C4-2B (cell line): Measurements from ENCODE around the gene HLA-DOA.

ENCODE experiments used
- H3K27ac ChIP-seq: fragments of 450-650 bp; 2 replicates; pipeline ENCODE4 v1.5.1; 2017
- CTCF ChIP-seq: fragments of 450-650 bp; conservative IDR thresholded peaks from 2 replicates; pipeline ENCODE4 v1.5.1; 2017; ENCODE audit warnings: mild to moderate bottlenecking
- ZFX ChIP-seq: fragments of 450-650 bp; IDR thresholded peaks from 2 replicates; pipeline ENCODE4 v1.6.1; 2017

The HLA-DOA gene

GRCh38 chr6:32967151-32968091 lies 42.0 kb downstream of the HLA-DOA start:
- TF ChIP-seq ZFX = no peak
- peak; percentile 81 for TF ChIP-seq CTCF
- peak overlapping the region; percentile 99 for H3K27ac ChIP-seq

- peak overlapping the region; percentile 44 for H3K27ac ChIP-seq
Measured at GRCh38 chr6:32964776-32965175, 44.6 kb downstream of the HLA-DOA start.

DNA sequence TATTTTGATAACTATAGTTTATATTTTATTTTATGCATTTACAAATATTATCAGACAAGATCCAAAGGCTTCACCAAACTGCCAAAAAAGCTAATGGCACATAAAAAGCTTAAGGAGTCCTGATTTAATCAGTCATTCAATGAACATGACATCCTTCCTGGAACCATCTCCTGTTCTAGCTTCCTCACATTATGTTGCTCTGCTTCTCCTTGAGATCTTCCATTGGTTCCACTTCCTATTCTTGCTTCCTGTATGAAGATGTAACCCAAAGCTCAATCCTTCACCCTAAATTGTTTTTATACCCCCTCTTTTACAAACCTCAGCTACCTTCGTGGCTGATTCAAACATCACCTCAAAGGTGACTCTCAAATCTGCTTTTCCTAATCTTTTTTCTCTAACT lies 45.5 kb downstream of the HLA-DOA start:
- H3K27ac ChIP-seq = no peak overlapping the region
- TF ChIP-seq CTCF = no peak
- TF ChIP-seq ZFX = no peak

More at GRCh38 chr6:32964776-32965175, 44.6 kb downstream of the HLA-DOA start:
- TF ChIP-seq ZFX (no peak), CTCF (no peak)

DNA sequence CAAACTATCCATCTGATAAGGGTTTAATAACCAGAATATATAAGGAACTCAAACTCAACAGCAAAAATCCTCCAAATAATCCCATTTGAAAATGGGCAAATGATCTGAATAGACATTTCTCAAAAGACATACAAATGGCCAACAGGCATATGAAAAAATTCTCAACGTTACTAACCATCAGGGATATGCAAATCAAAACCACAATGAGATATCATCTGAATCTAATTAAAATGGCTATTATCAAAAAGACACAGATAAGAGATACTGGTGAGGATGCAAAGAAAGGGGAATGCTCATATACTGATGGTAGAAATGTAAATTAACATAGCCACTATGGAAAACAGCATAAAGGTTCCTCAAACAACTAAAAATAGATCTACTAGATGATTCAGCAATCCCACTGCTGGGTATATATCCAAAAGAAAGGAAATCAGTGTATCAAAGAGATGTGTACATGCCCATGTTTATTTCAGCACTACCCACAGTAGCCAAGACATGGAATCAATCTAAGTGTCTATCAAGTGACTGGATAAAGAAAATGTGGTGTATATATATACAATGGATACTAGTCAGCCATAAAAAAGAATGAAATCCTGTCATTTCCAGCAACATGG lies 47.1 kb downstream of the HLA-DOA start:
- TF ChIP-seq ZFX (no peak), CTCF (no peak)
- H3K27ac ChIP-seq = no peak overlapping the region

DNA sequence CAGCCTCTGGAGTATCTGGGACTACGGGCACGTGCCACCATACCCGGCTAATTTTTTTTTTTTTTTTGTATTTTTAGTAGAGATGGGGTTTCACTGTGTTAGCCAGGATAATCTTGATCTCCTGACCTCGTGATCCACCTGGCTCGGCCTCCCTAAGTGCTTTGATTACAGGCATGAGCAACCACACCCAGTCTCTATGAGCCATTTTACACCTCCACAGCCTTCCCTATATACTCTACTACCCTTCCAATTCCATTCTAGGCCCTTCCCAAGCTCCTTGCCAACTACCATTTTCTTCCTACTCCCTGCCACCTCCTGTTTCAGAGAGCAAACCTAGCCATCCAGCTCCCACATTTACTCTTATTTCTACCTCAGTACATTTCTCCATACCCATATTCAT lies 48.8 kb downstream of the HLA-DOA start:
- no peak overlapping the region for H3K27ac ChIP-seq
- TF ChIP-seq ZFX (no peak), CTCF (no peak)

DNA sequence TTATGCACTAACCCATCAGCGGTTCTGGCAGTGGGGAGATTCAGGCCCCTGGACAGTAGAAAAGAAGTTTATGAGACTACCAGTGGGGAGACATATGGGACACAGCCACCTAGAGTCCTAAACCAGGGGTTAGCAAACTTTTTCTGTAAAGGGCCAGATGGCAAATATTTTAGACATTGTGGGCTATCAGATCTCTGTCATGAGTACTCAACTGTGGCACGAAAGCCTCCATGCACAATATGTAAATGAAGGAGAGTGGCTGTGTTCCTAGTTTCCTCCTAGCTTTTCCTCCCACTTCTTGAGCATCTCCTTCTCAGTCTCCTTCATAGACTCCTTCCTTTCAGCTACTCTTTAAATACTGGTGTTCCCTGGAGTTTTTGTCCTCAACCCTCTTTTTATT lies 53.2 kb downstream of the HLA-DOA start:
- H3K27ac ChIP-seq = no peak overlapping the region
- TF ChIP-seq CTCF (no peak), ZFX (no peak)

DNA sequence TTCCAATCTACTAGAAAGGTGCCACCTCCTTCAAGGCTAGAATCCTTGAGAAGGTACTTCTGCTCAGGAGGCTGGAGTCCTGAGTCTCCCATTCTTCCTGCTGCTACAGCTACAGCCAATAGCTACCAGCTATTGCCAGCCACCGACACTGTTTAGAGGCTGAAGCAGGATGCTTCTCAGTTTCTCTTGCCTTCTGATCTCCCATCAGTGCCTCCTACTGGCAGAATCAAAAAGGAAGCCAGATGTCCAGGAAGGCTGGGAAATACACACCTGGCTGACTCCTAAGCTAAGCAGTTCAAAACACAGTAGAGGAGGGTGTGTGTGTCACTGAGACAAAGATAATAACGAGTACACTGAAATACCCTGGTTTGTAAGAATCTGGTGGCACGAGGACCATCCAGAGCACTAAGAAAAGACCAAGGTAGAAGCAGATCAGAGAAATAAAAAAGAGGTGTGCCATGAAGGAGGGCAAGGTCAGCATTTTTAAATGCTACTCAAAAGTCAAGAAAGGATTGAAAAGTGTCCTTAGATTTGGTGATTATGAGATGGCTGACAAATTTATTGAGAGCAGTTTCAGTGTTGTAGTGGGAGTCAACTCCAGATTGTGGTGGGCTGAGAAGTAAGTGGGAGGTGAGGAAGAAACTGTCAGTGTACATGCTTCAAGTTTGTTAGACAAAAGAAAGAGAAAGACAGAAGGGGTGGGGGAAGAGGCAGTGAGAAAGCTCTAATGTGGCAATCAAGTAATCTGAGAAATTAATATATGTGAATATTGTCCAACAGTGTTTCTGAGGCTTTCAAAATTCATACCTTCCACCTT lies 54.2 kb downstream of the HLA-DOA start:
- TF ChIP-seq ZFX (no peak), CTCF (peak; percentile 37)
- H3K27ac ChIP-seq = no peak overlapping the region
